HG02623 (cell line): ENCODE data around the gene INO80.
A peak's percentile ranks its signal among the peaks of the same experiment; 100 is the strongest.
"Not testable (repeated sequence)": the region's sequence is repeated elsewhere in the genome, so short reads cannot be mapped to it uniquely, and the experiment has no call there.

Source experiments
- ATAC-seq: cut with Tn5 transposase; IDR thresholded peaks from one replicate; pipeline ENCODE4 v1.9.1; 2021; ENCODE audit warnings: moderate library complexity; ENCODE audit not compliant: unreplicated experiment

The INO80 gene

DNA sequence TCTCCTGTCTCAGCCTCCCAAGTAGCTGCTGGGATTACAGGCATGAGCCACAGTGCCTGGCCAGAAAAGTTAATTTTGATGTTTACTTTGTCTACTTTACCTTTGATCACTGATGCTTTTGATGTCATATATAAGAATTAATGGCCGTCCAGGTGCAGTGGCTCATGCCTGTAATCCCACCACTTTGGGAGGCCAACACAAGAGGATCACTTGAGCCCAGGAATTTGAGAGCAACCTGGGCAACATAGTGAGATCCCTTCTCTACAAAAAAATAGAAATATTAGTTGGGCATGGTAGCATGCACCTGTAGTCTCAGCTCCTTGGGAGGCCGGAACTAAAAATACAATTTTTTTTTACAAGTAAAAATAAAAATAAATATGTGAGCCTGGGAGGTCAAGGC is 6.8 kb upstream of the INO80 start:
- no peak for ATAC-seq

- ATAC-seq, result no peak
These were observed 5.9 kb upstream of the INO80 start for GRCh38 chr15:41121951-41122350.

DNA sequence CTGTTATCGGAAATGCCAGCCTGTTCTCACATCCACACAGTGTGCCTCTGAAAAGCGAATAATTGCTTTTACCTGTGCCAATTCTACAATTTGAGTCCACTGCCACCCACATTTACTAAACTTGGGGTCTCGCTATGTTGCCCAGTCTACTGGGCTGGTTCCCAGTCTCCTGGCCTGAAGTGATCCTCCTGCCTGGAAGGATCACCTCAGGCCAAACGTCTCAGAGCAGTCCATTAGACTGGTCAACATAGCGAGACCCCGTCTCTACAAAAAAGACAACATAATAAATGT is 827 bp upstream of the INO80 start:
- no peak for ATAC-seq

DNA sequence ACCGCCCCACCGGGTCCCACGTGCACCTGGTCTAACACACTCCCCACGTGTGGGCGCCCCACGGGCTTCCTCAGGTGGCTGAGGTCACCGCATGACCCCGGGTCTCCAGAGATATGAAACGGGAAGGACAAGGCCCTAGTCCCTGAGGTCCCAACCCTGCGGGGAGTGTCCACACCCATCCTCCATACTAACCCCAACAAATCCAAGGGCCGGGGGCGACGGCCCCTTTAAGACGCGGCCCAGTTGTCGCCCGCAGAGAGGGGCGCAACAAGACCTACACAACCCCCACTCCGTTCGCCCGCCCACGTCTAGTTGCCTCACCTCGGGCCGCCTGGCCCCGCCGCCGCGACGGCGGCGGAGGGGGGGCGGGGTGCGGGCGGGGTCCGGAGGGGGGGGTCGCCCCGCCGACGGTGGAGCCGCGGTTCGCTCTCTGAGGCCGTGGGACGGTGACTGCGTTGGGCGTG is 396 bp downstream of the INO80 start:
- ATAC-seq, result peak; percentile 34

- ATAC-seq, result no peak
These were observed 874 bp downstream of the INO80 start for GRCh38 chr15:41115161-41115651.

- no peak for ATAC-seq
These were observed 9.1 kb downstream of the INO80 start for GRCh38 chr15:41106947-41107346.

DNA sequence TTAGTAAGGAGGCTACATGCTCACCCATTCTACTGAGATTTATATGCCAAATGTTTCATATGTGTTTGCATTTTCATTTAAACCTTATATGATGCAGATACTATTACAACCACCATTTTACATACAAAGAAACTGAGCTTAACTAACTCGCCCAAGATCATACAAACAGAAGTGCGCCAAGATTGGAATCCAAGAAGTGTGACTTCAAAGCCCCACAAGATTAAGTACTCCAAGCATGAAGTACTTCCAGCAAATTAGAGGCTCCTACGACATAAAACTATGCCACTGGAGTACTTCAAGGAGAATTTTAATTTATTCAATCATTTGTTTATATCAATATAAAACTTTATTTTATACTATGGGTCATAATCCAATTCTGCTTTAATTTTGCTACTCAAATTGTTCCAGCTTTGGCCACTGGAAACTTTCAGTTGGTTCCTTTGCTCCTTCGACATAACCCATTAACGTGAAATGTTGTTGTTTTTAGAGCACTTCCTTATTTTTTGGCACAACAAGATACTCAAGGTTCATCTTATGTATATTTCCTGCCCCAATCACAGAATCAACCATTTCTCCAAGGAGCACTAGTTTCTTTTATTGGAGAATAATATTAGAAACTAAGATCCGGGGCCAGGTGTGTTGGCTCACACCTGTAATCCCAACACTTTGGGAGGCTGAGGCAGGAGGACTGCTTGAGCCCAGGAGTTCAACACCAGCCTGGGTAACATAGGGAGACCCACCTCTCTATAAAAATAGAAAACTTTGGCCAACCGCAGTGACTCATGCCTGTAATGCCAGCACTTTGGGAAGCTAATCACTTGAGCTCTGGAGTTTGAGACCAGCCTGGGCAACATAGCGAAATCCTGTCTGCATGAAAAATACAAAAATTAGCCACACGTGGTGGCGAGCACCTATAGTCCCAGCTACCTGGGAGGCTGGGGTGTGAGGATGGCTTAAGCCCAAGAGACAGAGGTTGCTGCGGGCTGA is 10.4 kb downstream of the INO80 start:
- ATAC-seq, result no peak

- ATAC-seq, result no peak
These were observed 11.8 kb downstream of the INO80 start for GRCh38 chr15:41104234-41104633.

GRCh38 chr15:41102854-41103253 is 13.2 kb downstream of the INO80 start:
- ATAC-seq, result no peak

GRCh38 chr15:41096178-41096577 is 19.9 kb downstream of the INO80 start:
- no peak for ATAC-seq

DNA sequence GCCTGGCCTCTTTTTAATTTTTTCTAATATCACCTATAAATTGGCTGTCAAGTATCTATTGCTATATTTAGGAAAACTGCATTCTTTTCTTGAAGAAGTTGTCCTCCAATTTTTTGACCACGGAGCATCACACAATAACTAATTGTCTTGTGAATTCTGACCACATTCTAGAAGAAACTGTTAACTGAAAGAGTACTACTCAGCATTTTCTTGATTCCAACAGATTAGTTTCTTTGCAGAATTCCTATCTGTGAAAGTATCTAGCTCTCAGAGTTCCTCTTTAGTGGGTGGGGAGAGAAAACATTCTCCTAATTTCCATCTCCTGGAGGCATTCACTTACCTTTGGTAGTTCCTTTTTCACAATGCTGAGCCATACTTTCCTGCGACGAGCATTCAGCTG is 31.1 kb downstream of the INO80 start:
- ATAC-seq, result no peak

GRCh38 chr15:41080144-41080543 is 35.9 kb downstream of the INO80 start:
- no peak for ATAC-seq

GRCh38 chr15:41079717-41080116 is 36.4 kb downstream of the INO80 start:
- no peak for ATAC-seq

DNA sequence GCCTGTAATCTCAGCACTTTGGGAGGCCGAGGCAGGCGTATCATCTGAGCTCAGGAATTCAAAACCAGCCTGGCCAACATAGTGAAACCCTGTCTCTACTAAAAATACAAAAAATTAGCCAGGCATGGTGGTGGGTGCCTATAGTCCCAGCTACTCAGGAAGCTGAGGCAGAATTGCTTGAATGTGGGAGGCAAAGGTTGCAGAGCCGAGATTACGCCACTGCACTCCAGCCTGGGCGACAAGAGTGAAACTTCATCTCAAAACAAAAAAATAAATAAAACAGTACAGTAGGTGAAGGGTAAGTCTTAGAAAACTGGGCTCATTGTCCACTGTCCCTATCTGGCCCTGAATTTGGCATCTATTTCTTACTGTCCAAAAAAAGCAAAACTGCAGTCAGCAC is 37.2 kb downstream of the INO80 start:
- not testable (repeated sequence) for ATAC-seq

DNA sequence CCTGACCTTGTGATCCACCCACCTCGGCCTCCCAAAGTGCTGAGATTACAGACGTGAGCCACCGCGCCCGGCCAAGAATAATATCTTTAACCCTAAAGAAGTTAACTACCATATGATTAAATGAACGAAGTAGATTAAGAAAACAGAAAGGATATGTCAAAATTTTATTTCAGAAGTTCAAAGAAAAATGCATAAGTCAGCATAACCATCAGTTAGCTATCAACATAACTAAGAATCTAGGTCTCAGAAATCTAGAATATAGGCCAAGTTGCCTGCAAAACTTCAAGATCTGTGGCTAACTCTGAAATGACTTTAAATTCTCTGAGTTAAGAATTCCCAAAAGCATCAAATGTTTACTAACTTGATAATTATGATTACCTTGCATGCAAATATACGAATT is 38.0 kb downstream of the INO80 start:
- ATAC-seq, result no peak

DNA sequence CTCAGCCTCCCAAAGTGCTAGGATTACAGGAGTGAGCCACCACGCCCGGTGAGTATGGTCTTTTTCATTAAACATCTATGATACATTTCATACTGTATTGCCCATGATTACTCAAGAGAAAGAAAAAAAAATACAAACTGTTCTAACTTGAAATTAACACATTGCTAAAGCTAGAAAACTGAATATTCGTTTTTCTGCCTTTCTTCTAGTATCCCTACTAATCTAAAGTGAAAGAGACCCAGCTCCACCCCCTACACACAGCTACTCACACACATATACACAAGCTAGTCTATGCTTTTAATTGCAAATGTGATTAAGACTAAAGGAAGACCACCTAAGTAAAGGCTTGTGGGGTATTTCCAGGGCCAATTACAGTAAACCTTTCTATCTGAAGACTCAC is 43.1 kb downstream of the INO80 start:
- no peak for ATAC-seq

GRCh38 chr15:41072013-41072412 is 44.1 kb downstream of the INO80 start:
- ATAC-seq, result no peak

GRCh38 chr15:41066516-41066915 is 49.6 kb downstream of the INO80 start:
- no peak for ATAC-seq

GRCh38 chr15:41061667-41062066 is 54.4 kb downstream of the INO80 start:
- no peak for ATAC-seq

DNA sequence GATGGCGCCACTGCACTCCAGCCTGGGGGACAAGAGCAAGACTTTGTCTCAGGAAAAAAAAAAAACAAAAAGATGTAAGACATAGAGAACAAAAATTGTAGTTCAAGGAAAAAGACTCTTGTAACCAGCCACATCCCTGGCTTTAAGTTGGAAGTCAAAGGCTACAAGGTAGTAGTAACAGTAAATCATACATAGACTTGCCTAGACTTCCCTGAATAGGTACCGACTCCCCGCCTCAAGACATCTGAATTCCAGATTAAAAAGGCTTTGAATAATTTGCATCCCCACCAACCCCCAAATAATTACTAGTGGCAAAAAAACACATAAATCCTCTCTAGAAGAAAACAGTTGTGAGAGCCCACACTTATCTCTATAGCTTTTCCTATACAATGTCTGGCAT is 55.6 kb downstream of the INO80 start:
- no peak for ATAC-seq

DNA sequence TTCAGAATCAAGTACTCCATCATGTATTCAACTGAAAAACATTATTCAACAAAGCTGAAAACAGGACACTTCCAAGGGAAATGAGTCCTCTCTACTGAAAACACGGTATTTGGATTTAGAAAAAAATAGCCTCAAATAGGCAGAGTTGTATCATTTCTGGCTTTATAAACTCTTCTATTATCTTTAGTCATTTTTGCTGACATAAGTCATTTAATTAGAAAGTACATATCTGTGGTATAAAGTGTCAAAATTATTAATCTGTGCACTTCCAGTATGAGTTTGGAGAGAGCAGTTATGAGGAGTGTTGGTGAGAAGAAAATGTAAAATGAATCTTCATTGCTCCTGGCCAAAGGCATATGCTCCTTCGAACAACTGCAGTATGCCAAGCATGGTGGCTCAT is 59.3 kb downstream of the INO80 start:
- ATAC-seq, result no peak

GRCh38 chr15:41055706-41056105 is 60.4 kb downstream of the INO80 start:
- ATAC-seq, result no peak

DNA sequence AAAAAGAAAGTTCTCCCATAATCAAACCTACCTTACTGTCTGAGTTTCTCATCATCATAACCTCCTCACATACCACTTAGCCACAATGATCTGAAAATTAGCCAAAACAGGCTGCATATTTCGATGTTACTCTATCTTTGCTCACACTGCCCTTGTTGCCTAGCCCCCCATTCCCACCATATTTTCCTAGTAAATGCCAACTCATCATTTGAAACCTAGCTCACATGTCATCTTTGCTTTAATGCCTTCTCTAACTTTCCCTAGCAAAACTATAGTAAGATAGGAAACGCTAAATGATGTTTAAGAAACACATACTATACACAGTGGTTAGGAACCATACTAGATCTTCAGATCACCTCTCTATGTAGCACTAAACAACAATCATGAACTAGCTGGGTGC is 64.9 kb downstream of the INO80 start:
- ATAC-seq, result no peak
